K562 (cell line): ENCODE data around the gene E2F7. TPM values are rescaled to one million over a fixed set of nuclear protein-coding genes. Genes with fewer than 3 reads are reported as not detected.

Experiments used
- ATAC-seq: fragments of 200-7000 bp; cut with Tn5 transposase; 3 replicates; pipeline ENCODE4 v1.9.1; 2020; ENCODE audit warnings: moderate library complexity
- BruUV-seq: library from RNA; stranded (reverse); fragments of 400-500 nt; replicated peaks from 2 replicates; lab custom pipeline; 2021; lab: Mats Ljungman, UMichigan
- CTCF ChIA-PET: fragments of 300-600 bp; formaldehyde crosslinking; extraction: SDS; loops from one replicate; lab custom pipeline; 2021; ENCODE audit warnings: low intra/inter-chr PET ratio; lab: Yijun Ruan, JAX
- POLR2A ChIA-PET: fragments of 300-600, 350-650 bp; sonication (Branson Sonifier 250); formaldehyde crosslinking; extraction: SDS; loops from one replicate; lab custom pipeline; 2021; ENCODE audit warnings: antibody characterized with exemption, inconsistent platforms; lab: Yijun Ruan, JAX
- DNase-seq, 4 experiments: peaks; one replicate each; pipeline versions ENCODE4 v3.0.0 to v3.0.0-alpha.2; 2011 to 2018; ENCODE audit warnings: low spot score in 3 of 4, mixed read lengths in 3 of 4; ENCODE audit errors: extremely low read depth in 1 of 4
- FAIRE-seq: peaks from 2 replicates; lab custom pipeline; 2011; peaks lifted over from hg19 to GRCh38; lab: Jason Lieb, UNC
- H2AFZ ChIP-seq: 2 replicates; pipeline ENCODE4 v1.6.0; 2011; ENCODE audit warnings: low read depth, low read length, control low read depth, inconsistent platforms
- H3K27ac ChIP-seq: fragments of 200-600 bp; 3 replicates; pipeline ENCODE4 v1.8.0; 2011; ENCODE audit warnings: low read depth, mild to moderate bottlenecking, control low read depth, inconsistent platforms, low read length, moderate library complexity, mixed read lengths; ENCODE audit errors: extremely low read depth
- H3K27me3 ChIP-seq, 2 experiments: fragments of 300-600 bp in 1 of 2; 2 replicates in 1 of 2; 3 replicates in 1 of 2; pipeline versions ENCODE4 v1.6.0 to v1.8.0; 2011; ENCODE audit warnings: inconsistent platforms in 2 of 2, low read length in 2 of 2, mild to moderate bottlenecking in 1 of 2, mixed read lengths in 1 of 2, moderate library complexity in 1 of 2; ENCODE audit not compliant: control insufficient read depth in 2 of 2, insufficient read depth in 2 of 2
- H3K36me3 ChIP-seq: fragments of 300-600 bp; 3 replicates; pipeline ENCODE4 v1.8.0; 2011; ENCODE audit warnings: mild to moderate bottlenecking, low read length, inconsistent platforms; ENCODE audit not compliant: control insufficient read depth, insufficient read depth
- H3K4me1 ChIP-seq, 2 experiments: fragments of 200-600 bp in 1 of 2; replicated peaks in 1 of 2; 2 replicates in 1 of 2; 3 replicates in 1 of 2; pipeline versions ENCODE4 v1.5.1 to v1.8.0; 2011; ENCODE audit warnings: inconsistent platforms in 2 of 2, low read length in 2 of 2, mild to moderate bottlenecking in 1 of 2, mixed read lengths in 1 of 2, moderate library complexity in 1 of 2; ENCODE audit not compliant: control insufficient read depth in 2 of 2, insufficient read depth in 2 of 2
- H3K4me2 ChIP-seq: 2 replicates; pipeline ENCODE4 v1.6.1; 2011; ENCODE audit warnings: low read length, control low read depth, inconsistent platforms, mixed read lengths; ENCODE audit not compliant: insufficient read depth
- H3K4me3 ChIP-seq: fragments of 200-600 bp; sonication (generic), shearing (Covaris generic); 2 replicates; pipeline ENCODE4 v1.5.1; 2016; ENCODE audit warnings: control low read depth, inconsistent platforms
- H3K79me2 ChIP-seq: fragments of 200-600 bp; 3 replicates; pipeline ENCODE4 v1.8.0; 2011; ENCODE audit warnings: low read length, inconsistent platforms; ENCODE audit not compliant: control insufficient read depth, insufficient read depth
- H3K9ac ChIP-seq, 2 experiments: 2 replicates each; pipeline versions ENCODE4 v1.6.0 to v1.6.1; 2011; ENCODE audit warnings: low read depth in 2 of 2, low read length in 2 of 2, control low read depth in 1 of 2, inconsistent platforms in 1 of 2, mild to moderate bottlenecking in 1 of 2, mixed read lengths in 1 of 2; ENCODE audit not compliant: insufficient read depth in 1 of 2
- H3K9me1 ChIP-seq: one replicate; pipeline ENCODE4 v1.6.0; 2011; ENCODE audit warnings: inconsistent platforms, mild to moderate bottlenecking, low read length, moderate library complexity; ENCODE audit not compliant: control insufficient read depth, insufficient read depth
- H3K9me3 ChIP-seq: replicated peaks from 2 replicates; pipeline ENCODE4 v1.5.1; 2011; ENCODE audit warnings: low read depth, low read length, inconsistent platforms; ENCODE audit not compliant: control insufficient read depth, insufficient read depth
- H4K20me1 ChIP-seq: replicated peaks from 2 replicates; pipeline ENCODE4 v1.6.1; 2011; ENCODE audit warnings: low read length, inconsistent platforms, mixed read lengths; ENCODE audit not compliant: control insufficient read depth, insufficient read depth
- RBBP5 ChIP-seq: fragments of 200-600 bp; sonication (generic); IDR thresholded peaks from 2 replicates; pipeline ENCODE4 v1.6.1; 2012; ENCODE audit warnings: borderline replicate concordance, mild to moderate bottlenecking, low read length, control low read depth, inconsistent platforms; ENCODE audit not compliant: insufficient read depth, poor library complexity, severe bottlenecking
- RREB1 ChIP-seq: fragments of 250-450 bp; sonication (Bioruptor Pico); IDR thresholded peaks from 2 replicates; pipeline ENCODE4 v1.4.0; 2020
- ZBTB9 ChIP-seq: fragments of 450-650 bp; formaldehyde crosslinking; IDR thresholded peaks from 2 replicates; pipeline ENCODE4 v1.4.0; 2020; ENCODE audit warnings: mild to moderate bottlenecking, moderate library complexity
- ZNF407 ChIP-seq: fragments of 450-650 bp; IDR thresholded peaks from 2 replicates; pipeline ENCODE4 v1.6.1; 2016; ENCODE audit warnings: low read depth
- ZNF75A ChIP-seq: fragments of 450-650 bp; formaldehyde crosslinking; IDR thresholded peaks from 2 replicates; pipeline ENCODE4 v1.4.0; 2020; ENCODE audit warnings: mild to moderate bottlenecking
- WGBS: fragments of 100-300 bp; shearing (Covaris generic); methylation state at CpG from one replicate; pipeline ENCODE4 v1.1.6; 2016; ENCODE audit warnings: low coverage, mixed read lengths; ENCODE audit not compliant: insufficient coverage; ENCODE audit errors: missing lambda C conversion rate; 5-methylcytosine and 5-hydroxymethylcytosine counted together
- in situ Hi-C: fragments of 300-500 bp; cut with MboI; formaldehyde crosslinking; loops from 4 replicates; pipeline ENCODE4 v1.15.0; 2018; ENCODE audit warnings: inconsistent platforms, mixed read lengths
- intact Hi-C: fragments of 100-400 bp; cut with micrococcal nuclease; formaldehyde crosslinking; loops from 2 replicates; pipeline ENCODE4 v1.14.2; 2022
- polyA plus RNA-seq, 8 experiments: library from polyadenylated mRNA; depleted of rRNA in 4 of 8; stranded (reverse) in 5 of 8; unstranded in 3 of 8; fragments of >200 nt; fragmentation: Nextera tagmentation in 2 of 8; fragmentation: Illumina TruSeq in 1 of 8; extraction: Ambion mirVana in 2 of 8; extraction: Trizol in 1 of 8; gene quantifications; 2 replicates each; pipeline versions ENCODE4 v1.2.1 to v1.2.3, GENCODE V29; 2011 to 2014; ENCODE audit warnings: inconsistent platforms in 1 of 8, missing spikeins in 1 of 8
- total RNA-seq, 7 experiments: library from RNA; depleted of rRNA in 6 of 7; stranded (reverse); fragments of >200 nt in 6 of 7; fragmentation: Illumina TruSeq in 2 of 7; extraction: Trizol in 2 of 7; gene quantifications; 2 replicates each; pipeline versions ENCODE4 v1.2.1 to v1.2.3, GENCODE V29; 2011 to 2021; ENCODE audit warnings: low replicate concordance in 1 of 7

Gene E2F7
- total and polyA plus RNA-seq, 9 of the 15 experiments (the other 6 are each of a cell fraction or from before 2014, with no cell fraction given): 3.4 to 13.6 (median 8.1) TPM

GRCh38 chr12:77062846-77063461, 2.4 kb downstream of the E2F7 start:
- H3K36me3 ChIP-seq: peaks cover 52% of the 10 kb centered on the region
- POLR2A ChIA-PET: no interaction called here
- no peak overlapping the region for H3K4me3 ChIP-seq
- no peaks in the 10 kb centered on the region for H4K20me1 ChIP-seq
- H3K79me2 ChIP-seq: peaks cover 18% of the 10 kb centered on the region; the same call in 2 of the 3 replicates
- peak overlapping the region; percentile 47 for H3K4me2 ChIP-seq
- peak overlapping the region; percentile 53 for H2AFZ ChIP-seq
- peak; percentile 72 for FAIRE-seq
- WGBS: 41% methylated on average over 12 of the region's 12 CpGs
- no peaks in the 10 kb centered on the region for H3K27me3 ChIP-seq
- H3K27ac ChIP-seq: peak overlapping the region; percentile 17; the same call in 2 of the 3 replicates
- CTCF ChIA-PET: no interaction called here
- H3K9me1 ChIP-seq: no peaks in the 10 kb centered on the region
- in situ Hi-C loops: no loop called here
- peak; percentile 25 for ATAC-seq
- peaks cover 5 to 6% of the 10 kb centered on the region in 2 experiments; a peak in 4 of 5 replicates for H3K4me1 ChIP-seq
- peak in 2 of 4 experiments; percentile 50 to 60 for DNase-seq
- peak overlapping the region in 1 of 2 experiments; percentile 86; a peak in 1 of 4 replicates for H3K9ac ChIP-seq
- intact Hi-C loops: no loop called here
- no peaks in the 10 kb centered on the region for H3K9me3 ChIP-seq
- BruUV-seq: no TSS peak
- TF ChIP-seq ZBTB9 (peak; percentile 92), ZNF407 (no peak), ZNF75A (no peak), RBBP5 (no peak), RREB1 (CRISPR knock-in tag) (no peak)
